ENCODE measurements around the gene SMAD2. TPM values are rescaled to one million over a fixed set of nuclear protein-coding genes. Genes with fewer than 3 reads are reported as not detected.

The SMAD2 gene
- total RNA-seq, 1 experiment from 2014 or later, result 129 TPM

- Histone ChIP-seq H3K27ac (ENCODE audit: low read length) (no peak overlapping the region), H3K36me3 (ENCODE audit: control insufficient read depth, insufficient read depth, low read length) (peaks cover 3% of the 10 kb centered on the region; the same call in 1 of the 2 replicates), H3K4me1 (ENCODE audit: control insufficient read depth, insufficient read depth, low read length) (peaks cover 26% of the 10 kb centered on the region), H3K27me3 (ENCODE audit: control insufficient read depth, insufficient read depth, low read length) (no peaks in the 10 kb centered on the region), H3K4me3 (ENCODE audit: low read depth in 2 of 2, low read length in 2 of 2) (no peak overlapping the region), H3K9me3 (ENCODE audit: control insufficient read depth, insufficient read depth, low read depth, low read length) (no peaks in the 10 kb centered on the region)
- CTCF ChIA-PET, result no interaction called here
- POLR2A ChIA-PET, result interaction anchor here (0.6 kb wide), 1 partner anchor 60 kb away, joined by 3 read pairs; no protein-coding TSS in a partner anchor
- intact Hi-C loops (cut with micrococcal nuclease; ENCODE audit: unreplicated experiment), result no loop called here
- TF ChIP-seq REST (IDR thresholded peaks at IDR 0.05; ENCODE audit: insufficient read depth in 1 of 2, low read depth in 2 of 2, low read length in 1 of 2), result no peak
- TF ChIP-seq POLR2AphosphoS5 (IDR thresholded peaks at IDR 0.05; ENCODE audit: low read depth, low read length), result no peak
- TF ChIP-seq TCF7L2 (IDR thresholded peaks at IDR 0.05; ENCODE audit: low read depth, low read length), result no peak
- no peak for TF ChIP-seq CTCF (IDR thresholded peaks at IDR 0.05)
- no peak for TF ChIP-seq SIN3A (IDR thresholded peaks at IDR 0.05; ENCODE audit: borderline replicate concordance, insufficient read depth, low read depth, low read length)
- DNase-seq (ENCODE audit: low read depth, low spot score), result no peak
- in situ Hi-C loops (cut with HindIII; ENCODE audit: low pct_unique_long_range_greater_than_20kb, low sequenced_read_pairs), result no loop called here
- ATAC-seq, result no peak
- no TSS peak for BruUV-seq (replicated peaks)
Measured at GRCh38 chr18:47926101-47926850, 4.2 kb downstream of the SMAD2 start.

- H3K9me3 ChIP-seq (ENCODE audit: control insufficient read depth, insufficient read depth, low read depth, low read length), result no peaks in the 10 kb centered on the region
- H3K27ac ChIP-seq (ENCODE audit: low read length), result no peak overlapping the region
- TF ChIP-seq REST (IDR thresholded peaks at IDR 0.05; ENCODE audit: insufficient read depth in 1 of 2, low read depth in 2 of 2, low read length in 1 of 2) (no peak), TCF7L2 (IDR thresholded peaks at IDR 0.05; ENCODE audit: low read depth, low read length) (no peak), SIN3A (IDR thresholded peaks at IDR 0.05; ENCODE audit: borderline replicate concordance, insufficient read depth, low read depth, low read length) (no peak), POLR2AphosphoS5 (IDR thresholded peaks at IDR 0.05; ENCODE audit: low read depth, low read length) (no peak), CTCF (IDR thresholded peaks at IDR 0.05) (no peak)
- no peaks in the 10 kb centered on the region for H3K27me3 ChIP-seq (ENCODE audit: control insufficient read depth, insufficient read depth, low read length)
- in situ Hi-C loops (cut with HindIII; ENCODE audit: low pct_unique_long_range_greater_than_20kb, low sequenced_read_pairs), result no loop called here
- intact Hi-C loops (cut with micrococcal nuclease; ENCODE audit: unreplicated experiment), result no loop called here
- no peak for ATAC-seq
- DNase-seq (ENCODE audit: low read depth, low spot score), result no peak
- POLR2A ChIA-PET, result no interaction called here
- BruUV-seq (replicated peaks), result no TSS peak
- CTCF ChIA-PET, result no interaction called here
- H3K4me3 ChIP-seq (ENCODE audit: low read depth in 2 of 2, low read length in 2 of 2), result no peak overlapping the region
- no peaks in the 10 kb centered on the region; the same call in 1 of the 2 replicates for H3K4me1 ChIP-seq (ENCODE audit: control insufficient read depth, insufficient read depth, low read length)
- no peaks in the 10 kb centered on the region for H3K36me3 ChIP-seq (ENCODE audit: control insufficient read depth, insufficient read depth, low read length)
Measured at GRCh38 chr18:47919916-47920315, 10.5 kb downstream of the SMAD2 start.
